ENCODE results near the gene AP3D1. TPM values are rescaled to one million over a fixed set of nuclear protein-coding genes. Genes with fewer than 3 reads are reported as not detected.
"Not testable (repeated sequence)": the region's sequence is repeated elsewhere in the genome, so short reads cannot be mapped to it uniquely, and the experiment has no call there.

The AP3D1 gene
- total RNA-seq, result 10 to 100 TPM; 73.7 to 74.1 TPM

GRCh38 chr19:2151339-2152229, at the start of gene AP3D1:
AP3D1 (minus strand) TSS chr19:2151566; CDS start chr19:2151334, 232 bp downstream.
- Mint-ChIP-seq H3K27me3 (no peaks in the 10 kb centered on the region), H3K9me3 (no peaks in the 10 kb centered on the region), H3K4me3 (peak within 1 kb of the TSS; percentile 81), H3K36me3 (ENCODE audit: low read depth) (peaks cover 11% of the 10 kb centered on the region), H3K4me1 (ENCODE audit: low read depth) (peaks cover 39% of the 10 kb centered on the region), H3K27ac (peak within 1 kb of the TSS; percentile 80)
- ATAC-seq (peak; percentile 92), DNase-seq (peak; percentile 100)
- intact Hi-C loops (cut with micrococcal nuclease), result no loop called here
- POLR2A ChIA-PET, result interaction anchor here (0.9 to 1.2 kb wide), 3 partner anchors 14 to 256 kb away, joined by 3 read pairs; no protein-coding TSS in a partner anchor
- no peak for TF ChIP-seq CTCF (IDR thresholded peaks at IDR 0.05)
- CTCF ChIA-PET, result interaction anchor here (0.6 to 1.3 kb wide), 4 partner anchors 10 to 123 kb away, joined by 3 to 7 read pairs (median 3); no protein-coding TSS in a partner anchor

- intact Hi-C loops (cut with micrococcal nuclease); H3K27ac Mint-ChIP-seq; CTCF ChIA-PET; H3K4me1 Mint-ChIP-seq (ENCODE audit: low read depth); H3K27me3 Mint-ChIP-seq; DNase-seq; H3K9me3 Mint-ChIP-seq; POLR2A ChIA-PET; H3K4me3 Mint-ChIP-seq; ATAC-seq: not testable (repeated sequence)
- peaks cover 18% of the 10 kb centered on the region for H3K36me3 Mint-ChIP-seq (ENCODE audit: low read depth)
Observed at GRCh38 chr19:2200624-2201294, 49.4 kb upstream of the AP3D1 start.

GRCh38 chr19:2199861-2200623, 48.7 kb upstream of the AP3D1 start:
- peaks cover 13% of the 10 kb centered on the region for H3K36me3 Mint-ChIP-seq (ENCODE audit: low read depth)
- H3K27me3 Mint-ChIP-seq, result no peaks in the 10 kb centered on the region
- intact Hi-C loops (cut with micrococcal nuclease), result no loop called here
- TF ChIP-seq CTCF (IDR thresholded peaks at IDR 0.05), result no peak
- ChIA-PET POLR2A (no interaction called here), CTCF (no interaction called here)
- H3K4me3 Mint-ChIP-seq, result no peak overlapping the region
- no peak overlapping the region for H3K27ac Mint-ChIP-seq
- no peaks in the 10 kb centered on the region for H3K4me1 Mint-ChIP-seq (ENCODE audit: low read depth)
- DNase-seq (no peak), ATAC-seq (no peak)
- H3K9me3 Mint-ChIP-seq, result no peaks in the 10 kb centered on the region

GRCh38 chr19:2199215-2199614, 47.8 kb upstream of the AP3D1 start:
- intact Hi-C loops (cut with micrococcal nuclease), result no loop called here
- ATAC-seq (no peak), DNase-seq (no peak)
- Mint-ChIP-seq H3K4me3 (no peak overlapping the region), H3K4me1 (ENCODE audit: low read depth) (no peaks in the 10 kb centered on the region), H3K9me3 (no peaks in the 10 kb centered on the region), H3K27me3 (no peaks in the 10 kb centered on the region), H3K36me3 (ENCODE audit: low read depth) (peaks cover 15% of the 10 kb centered on the region), H3K27ac (peak overlapping the region; percentile 34)
- TF ChIP-seq CTCF (IDR thresholded peaks at IDR 0.05), result no peak
- POLR2A ChIA-PET, result no interaction called here
- CTCF ChIA-PET, result no interaction called here

- H3K9me3 Mint-ChIP-seq, result no peaks in the 10 kb centered on the region
- ChIA-PET POLR2A (no interaction called here), CTCF (no interaction called here)
- ATAC-seq, result no peak
- no peak for TF ChIP-seq CTCF (IDR thresholded peaks at IDR 0.05)
- no peak for DNase-seq
- no peaks in the 10 kb centered on the region for H3K4me1 Mint-ChIP-seq (ENCODE audit: low read depth)
- H3K27ac Mint-ChIP-seq, result no peak overlapping the region
- peaks cover 20% of the 10 kb centered on the region for H3K36me3 Mint-ChIP-seq (ENCODE audit: low read depth)
- intact Hi-C loops (cut with micrococcal nuclease), result no loop called here
- no peaks in the 10 kb centered on the region for H3K27me3 Mint-ChIP-seq
- no peak overlapping the region for H3K4me3 Mint-ChIP-seq
Observed at GRCh38 chr19:2198317-2198716, 47.0 kb upstream of the AP3D1 start.

Data from activated CD8-positive, alpha-beta T cell treated with anti-CD3 and anti-CD28 coated beads for 36 hours (primary cell).